SIG-M5 (cell line): ENCODE results near the gene TOE1.

Experiments used
- DNase-seq: peaks from one replicate; lab custom pipeline; 2025; lab: John Stamatoyannopoulos, UW

TOE1 gene

DNA sequence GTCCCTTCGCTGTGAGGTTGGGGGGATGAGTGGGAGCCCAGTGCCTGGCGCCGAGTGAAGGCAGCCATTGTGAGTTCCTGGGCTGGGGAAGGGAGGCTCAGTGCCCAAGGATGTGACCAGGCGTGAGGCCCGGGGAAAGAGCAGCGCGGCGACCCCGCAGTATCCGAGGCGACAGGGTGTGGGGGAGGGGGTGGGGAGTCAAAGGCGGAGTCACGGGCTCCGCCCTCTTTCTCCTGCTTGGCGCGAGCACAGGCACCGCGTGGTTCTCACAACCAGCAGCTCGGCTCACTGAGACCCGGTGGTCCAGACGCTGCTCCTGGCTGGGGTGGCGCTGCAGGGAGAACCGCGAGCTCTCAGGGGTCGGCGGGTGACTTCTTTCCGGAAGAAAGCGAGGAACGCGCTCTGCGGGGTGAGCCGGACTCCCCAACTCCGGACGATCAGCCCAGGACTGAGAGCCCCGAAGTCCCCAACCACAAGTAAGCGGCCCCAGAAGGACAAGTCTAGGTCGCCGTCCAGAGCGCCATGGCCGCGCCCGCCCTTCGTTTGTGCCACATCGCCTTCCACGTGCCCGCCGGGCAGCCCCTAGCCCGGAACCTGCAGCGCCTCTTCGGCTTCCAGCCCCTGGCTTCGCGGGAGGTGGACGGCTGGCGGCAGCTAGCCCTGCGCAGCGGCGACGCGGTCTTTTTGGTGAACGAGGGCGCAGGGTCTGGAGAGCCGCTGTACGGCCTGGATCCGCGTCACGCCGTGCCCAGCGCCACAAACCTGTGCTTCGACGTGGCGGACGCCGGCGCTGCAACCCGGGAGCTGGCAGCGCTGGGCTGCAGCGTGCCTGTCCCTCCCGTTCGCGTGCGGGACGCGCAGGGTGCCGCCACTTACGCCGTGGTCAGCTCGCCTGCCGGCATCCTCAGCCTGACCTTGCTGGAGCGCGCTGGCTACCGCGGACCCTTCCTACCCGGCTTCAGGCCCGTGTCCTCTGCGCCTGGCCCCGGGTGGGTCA is 13.0 kb upstream of the TOE1 start, which contains the start of gene HPDL:
HPDL (plus strand) TSS at position 269 of the 997 bp plus-strand sequence; CDS start at position 523, 254 bp downstream.
- no peak for DNase-seq

DNA sequence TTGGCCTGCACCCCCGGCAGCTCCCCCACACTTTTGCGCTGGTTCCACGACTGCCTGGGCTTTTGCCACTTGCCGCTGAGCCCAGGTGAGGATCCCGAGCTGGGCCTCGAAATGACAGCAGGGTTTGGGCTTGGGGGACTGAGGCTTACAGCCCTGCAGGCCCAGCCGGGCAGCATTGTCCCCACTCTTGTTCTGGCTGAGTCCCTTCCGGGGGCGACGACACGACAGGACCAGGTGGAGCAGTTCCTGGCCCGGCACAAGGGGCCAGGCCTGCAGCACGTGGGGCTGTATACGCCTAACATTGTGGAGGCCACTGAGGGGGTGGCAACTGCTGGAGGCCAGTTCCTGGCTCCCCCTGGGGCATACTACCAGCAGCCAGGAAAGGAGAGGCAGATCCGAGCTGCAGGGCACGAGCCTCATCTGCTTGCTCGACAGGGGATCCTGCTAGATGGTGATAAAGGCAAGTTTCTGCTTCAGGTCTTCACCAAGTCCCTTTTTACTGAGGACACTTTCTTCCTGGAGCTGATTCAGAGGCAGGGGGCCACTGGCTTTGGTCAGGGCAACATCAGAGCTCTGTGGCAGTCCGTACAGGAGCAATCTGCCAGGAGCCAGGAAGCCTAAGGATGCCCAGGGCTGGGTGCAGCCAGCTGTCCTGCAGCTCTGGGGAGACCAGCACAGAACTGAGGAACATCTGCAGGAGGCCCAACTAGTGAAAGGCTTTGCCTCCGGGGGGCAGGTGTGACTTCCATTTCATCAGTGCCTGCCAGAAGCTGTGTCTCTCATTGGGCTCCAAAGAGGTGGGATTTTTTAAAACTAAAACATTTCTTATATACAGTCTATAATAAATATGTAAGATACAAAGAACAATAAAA is 12.1 kb upstream of the TOE1 start:
- DNase-seq, result no peak

DNA sequence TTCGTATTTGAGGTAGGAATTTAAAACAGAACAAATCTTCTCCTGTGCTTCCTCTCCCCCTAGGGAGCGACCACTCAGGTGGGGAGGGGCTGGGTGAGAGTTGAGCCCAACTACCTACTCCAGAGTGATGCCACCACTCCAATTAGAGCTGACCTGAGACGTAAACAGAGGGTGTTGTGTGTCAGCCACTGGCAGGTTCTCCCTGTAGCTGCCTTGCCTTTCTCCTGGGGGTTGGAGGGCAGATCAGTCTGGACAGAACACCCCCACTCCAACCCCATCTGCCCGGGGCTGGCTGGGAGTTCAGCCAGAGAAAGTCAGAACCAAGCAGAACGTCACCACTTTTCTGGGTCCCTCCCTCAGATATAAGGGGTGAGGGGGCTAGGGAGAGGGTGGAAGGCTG is 11.3 kb upstream of the TOE1 start:
- no peak for DNase-seq

DNA sequence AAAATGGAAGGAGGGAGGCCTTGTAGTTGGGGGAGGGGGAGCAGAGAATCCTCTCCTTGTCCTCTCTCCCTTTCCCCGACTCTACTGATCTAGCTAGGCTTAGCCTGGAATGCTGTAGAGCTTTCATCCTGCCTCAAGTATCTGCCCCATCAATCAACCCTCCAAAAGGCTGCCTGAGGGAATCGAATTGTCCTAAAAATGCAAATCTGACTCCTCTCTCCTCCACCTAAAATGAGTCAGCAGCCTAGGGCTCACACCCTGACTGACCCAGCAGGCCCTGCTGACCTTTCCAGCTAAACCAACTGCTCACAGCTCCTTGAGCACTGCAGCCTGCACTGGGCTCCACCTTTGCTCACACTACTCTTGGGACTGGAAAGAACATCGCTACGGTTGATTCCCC is 10.5 kb upstream of the TOE1 start:
- DNase-seq, result no peak

DNA sequence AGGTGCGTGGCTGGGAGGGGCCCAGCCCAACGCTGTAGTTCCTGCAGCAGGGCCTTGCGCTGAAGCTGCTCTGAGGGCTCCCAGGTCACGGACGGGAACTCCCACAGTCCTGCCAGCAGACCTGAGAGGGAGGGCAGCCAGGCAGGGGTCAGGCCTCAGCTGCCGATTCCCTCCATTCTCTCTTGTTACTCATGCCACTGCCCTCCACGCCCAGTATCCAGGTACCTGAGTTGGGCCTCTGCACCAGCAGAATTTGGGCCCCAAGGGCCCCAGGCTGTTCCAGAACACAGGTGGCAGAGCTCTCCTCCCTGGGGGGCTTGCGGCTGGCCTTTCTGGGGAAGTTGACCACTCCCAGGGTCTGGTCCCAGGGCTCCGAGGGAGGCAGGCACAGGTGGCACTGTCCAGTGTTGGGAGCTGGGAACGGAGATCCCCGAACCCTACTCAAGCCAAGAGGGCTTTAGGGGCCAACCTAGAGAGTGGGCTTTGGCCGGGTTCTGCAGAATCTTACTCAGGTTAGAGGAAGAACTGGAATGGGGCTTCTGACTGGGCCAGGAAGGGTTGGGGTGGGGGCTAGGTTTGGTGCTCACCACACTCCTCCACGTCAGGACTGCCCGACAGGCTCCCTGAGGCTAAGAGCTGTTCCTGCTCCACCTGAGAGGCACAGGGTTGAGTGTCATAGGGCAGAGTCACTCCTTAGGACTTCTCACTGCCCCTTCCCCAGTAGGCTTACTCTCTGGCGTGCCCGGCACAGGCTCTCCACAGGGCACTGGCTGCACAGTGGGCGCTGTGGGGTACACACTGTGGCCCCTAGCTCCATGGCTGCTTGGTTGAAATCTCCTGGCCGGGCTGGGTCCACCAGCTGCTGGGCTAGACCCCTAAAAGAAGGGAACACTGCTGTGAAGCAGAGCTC is 8.3 kb upstream of the TOE1 start:
- no peak for DNase-seq

DNA sequence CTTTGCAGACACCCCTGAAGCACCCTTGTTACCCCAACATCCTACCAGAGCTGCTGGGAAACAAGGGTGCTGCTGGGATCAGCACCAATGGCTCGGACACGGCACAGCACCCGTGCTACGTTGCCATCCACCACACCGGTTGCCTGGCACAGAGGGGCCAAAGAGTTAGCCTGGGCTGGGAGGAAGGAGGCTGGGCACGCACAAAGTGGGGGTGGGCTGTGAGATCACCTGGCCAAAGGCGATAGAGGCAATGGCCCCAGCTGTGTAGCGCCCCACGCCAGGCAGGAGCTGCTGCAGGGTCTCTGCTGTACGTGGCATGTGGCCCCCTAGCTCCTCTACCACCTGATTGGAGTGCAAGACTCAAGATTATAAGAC is 7.6 kb upstream of the TOE1 start:
- no peak for DNase-seq

DNA sequence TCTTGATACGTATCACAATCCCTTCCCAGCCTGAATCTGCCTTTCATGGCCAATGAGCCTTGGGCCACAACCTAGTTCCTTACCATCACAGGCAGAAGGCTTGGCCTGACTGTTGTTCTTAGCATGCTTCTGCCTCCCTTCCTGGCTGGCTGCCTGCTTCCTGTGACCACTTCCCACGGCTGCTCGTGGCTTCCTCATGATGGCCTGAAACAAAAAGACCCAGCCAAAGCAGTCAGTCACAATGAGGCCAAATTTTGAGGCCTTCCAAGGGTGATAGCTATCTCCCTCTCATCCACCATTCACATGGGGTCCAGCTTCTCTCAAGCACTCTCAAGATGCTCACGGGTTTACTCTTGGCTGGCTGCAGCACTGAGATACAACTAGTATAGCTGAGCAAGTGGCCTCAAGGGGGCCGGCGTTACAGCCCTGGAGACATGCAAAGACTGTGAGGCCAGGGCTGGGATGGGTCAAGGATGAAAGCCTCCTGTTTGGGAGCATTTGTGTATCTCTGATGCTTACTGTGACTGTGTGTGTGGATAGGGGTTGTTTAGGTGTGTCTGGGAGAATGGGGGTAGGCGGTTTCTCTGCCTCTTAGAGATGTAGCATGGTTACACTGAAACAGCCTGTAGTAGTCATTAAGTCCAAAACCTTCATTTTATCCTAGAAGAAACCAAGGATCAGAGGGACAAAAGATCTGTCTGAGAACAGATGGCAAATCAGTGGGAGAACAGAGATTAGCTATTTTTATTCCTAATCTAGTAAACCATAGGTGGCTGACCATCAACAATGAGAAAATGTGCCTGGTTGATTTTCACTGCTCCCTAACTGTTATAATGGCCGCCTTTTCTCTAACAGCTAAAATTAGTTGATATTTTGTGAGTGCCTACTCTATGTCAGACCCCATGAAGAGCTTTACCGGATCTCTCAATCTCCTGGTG is 5.4 kb upstream of the TOE1 start:
- no peak for DNase-seq

DNA sequence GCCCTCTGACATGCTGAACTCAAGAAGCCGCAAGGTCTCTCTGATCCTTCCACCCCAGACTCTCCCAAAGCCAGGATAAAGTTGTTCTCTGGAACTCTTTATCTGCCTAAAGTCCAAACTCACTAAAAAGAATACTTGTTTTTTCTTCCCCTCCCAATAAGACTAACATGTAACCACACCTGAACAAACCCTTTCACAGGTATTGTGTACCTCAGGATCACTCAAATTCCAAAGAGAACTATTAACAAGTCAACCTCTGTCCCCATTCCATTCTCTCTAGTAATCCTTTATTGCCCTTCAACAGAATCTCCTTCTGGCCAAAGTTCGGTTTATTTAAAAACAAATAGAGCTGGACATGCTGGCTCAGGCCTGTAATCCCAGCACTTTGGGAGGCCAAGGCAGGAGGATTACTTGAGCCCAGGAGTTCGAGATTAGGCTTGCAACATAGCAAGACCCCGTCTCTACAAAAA is 4.1 kb upstream of the TOE1 start:
- DNase-seq, result no peak

DNA sequence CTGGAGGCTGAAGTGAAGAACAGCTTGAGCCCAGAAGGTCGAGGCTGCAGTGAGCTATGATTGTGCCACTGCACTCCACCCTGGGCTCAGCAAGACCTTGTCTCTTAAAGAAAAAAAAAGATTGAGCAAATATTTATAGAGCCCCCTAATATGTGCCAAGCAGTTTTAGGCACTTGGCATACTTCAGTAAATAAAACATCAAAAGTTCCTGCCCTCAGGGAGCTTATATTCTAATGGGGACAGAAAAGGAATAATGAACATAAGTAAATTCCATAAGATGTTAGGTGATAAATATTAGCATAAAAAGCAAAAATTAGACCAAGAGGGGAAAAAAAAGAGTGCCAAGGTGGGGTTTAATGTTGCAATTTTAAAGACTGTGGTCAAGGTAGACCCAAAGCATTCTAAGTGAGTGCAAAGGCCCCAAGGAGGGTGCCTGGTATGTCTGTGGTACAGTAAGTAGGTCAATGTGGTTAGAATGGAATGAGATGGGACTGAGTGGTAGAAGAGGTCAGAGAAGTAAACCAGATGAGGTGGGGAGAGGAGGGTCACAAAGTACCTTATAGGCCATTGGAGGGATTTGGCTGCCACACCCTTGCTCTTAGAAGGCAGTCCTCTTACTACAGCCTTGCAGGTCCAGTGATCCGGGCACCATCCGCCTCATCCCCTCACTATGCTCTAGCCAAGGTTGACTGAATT is 2.2 kb upstream of the TOE1 start:
- no peak for DNase-seq

DNA sequence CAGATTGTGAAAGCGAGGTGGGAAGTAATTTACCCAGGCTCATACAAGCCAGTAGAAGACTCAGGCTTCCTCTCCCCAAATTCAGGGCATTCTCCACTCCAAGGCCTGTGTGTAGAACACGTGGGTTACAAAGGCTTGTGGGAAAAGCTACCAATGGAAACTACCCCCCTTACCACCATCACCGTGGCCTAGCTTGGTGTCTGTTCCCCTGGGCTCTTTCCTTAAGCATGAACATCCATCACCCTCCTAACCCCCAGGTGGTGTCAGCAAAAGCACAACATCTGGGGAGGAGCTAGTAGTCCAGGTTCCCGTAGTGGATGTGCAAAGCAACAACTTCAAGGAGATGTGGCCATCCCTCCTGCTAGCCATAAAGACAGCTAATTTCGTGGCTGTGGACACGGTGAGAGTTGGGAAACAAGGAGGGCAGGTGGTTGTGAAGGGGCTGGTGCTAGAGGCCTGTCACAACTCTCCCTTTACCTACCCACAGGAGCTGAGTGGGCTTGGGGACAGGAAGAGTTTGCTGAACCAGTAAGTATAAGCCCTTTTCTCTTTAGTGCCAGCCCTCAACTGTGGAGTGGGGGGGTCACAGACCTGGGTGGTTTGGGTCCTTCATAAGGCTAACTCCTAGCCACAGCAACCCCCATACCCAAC is 971 bp downstream of the TOE1 start:
- DNase-seq, result no peak

DNA sequence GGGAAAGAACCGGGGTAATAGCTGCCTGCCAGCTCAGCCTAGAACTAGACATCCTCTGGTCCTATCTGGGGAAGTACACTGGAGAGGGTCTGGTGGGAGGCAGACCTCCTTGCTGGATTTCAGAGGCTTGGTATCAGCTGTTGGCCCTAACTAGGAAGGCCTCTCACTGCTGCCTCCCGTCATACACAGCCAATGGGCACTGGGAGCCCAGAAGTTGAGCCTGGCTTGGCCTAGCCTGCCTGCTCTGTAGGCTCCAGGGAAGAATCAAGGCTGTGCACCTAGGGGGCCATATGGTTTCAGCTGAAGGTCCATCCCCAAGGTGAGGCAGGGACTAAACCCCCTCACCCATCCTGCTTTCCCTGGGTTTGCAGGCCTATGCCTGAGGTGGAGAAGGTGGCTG is 4.5 kb downstream of the TOE1 start:
- DNase-seq, result no peak

DNA sequence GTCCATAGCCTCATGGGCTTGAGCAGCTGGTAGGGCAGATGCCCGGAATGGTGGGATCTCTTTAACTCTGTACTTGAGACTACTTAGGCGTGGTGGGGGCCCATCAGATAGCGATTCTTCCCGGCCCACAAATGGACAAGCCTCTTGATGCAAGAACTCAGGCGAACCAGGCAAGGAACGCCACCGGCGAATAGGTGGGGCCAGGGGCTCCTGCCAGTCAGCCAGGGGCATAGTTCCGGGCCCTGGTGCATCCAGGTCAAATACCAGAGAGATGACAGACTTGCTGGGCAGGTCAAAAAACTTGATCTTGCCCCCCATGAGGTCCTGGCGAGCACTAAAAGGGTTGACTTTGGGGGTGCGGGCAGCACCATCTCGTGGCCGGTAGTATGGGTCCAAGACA is 5.0 kb downstream of the TOE1 start:
- no peak for DNase-seq

DNA sequence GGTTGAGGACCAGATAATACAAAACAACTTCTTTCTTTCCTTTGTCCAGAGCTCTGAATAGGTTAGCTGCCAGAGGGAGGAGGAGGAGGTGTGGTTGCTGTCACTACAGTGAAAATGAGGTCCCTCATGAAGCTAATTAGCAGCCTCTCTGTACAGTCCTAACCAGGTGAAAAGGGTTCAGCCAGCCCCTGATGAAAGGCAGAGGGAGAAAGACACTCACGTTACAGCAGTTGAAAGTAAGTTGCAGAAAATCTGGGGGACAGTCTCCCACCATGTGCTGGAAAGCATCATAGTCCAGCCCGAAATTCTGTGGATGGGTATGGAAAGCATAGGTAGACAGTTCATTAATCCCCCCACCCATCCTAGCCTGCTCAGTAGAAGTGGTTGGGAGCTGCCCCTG is 6.5 kb downstream of the TOE1 start:
- no peak for DNase-seq

DNA sequence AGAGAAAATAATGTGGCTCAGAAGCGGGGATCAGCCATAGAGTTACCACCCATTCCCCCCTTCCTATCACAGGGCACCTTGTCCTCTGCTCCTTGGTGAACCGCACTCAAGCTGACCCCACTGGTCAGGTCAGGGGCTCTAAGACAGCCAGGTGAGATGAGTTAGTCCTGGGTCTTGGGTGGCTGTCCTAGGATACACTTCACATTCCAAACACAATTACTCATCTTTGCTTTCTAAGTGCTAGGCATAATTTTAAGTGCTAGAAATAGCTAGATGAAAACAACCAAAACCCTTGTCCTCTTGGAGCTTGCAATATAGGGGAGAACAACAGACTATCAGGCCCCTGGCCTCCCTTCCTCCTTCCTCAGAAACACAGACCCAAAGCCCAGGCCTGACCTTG is 8.1 kb downstream of the TOE1 start:
- DNase-seq, result no peak

DNA sequence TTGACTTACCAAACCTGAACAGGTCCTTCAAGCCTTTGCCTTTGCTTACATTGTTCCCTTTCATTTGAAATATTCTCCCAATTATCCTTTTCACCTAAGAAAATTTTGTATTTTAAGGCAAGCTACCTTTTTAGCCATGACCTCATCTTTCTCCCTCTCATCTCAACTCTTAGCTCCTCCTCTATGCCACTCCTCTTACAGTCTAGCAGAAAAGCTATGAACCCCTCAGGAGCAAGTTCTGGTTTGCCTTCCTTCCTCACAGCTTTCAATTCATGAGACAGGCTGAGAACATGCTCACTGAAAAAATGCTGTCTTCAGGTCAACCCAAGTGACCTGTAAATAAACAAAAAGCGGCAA is 8.6 kb downstream of the TOE1 start:
- no peak for DNase-seq

DNA sequence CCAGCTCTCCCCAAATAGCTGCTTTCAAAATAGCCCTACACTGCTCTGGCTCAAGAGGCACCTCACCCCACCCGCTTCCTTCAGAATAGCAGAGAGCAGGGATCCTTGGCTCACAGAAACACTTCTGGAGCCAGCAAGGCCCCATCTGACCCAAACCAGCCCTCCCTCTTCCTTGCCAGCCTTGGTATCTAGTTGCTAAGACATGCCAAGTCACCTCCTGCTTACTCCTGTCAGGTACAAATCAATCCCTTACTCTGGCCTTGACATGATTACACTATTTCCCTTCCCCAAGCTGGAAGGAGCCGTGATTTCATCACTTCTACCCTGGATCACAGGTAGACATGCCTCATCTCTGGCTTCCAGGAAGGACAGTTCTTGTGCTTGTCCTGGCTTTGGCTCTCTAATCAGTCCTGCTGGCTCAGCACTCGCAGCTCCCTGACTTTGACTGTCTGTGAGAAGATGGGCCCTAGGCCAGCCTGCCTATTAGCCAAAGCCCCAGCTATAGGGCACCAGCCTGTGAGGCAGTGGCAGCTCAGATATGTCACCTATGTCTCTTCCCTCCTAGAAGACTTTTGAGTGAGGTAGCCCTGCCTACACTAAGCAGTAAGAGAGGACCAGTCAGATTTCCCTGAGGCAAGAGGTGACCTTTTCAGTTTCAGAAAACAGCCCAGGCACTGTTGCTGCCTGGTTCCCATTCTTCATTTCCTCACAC is 9.2 kb downstream of the TOE1 start:
- DNase-seq, result no peak

DNA sequence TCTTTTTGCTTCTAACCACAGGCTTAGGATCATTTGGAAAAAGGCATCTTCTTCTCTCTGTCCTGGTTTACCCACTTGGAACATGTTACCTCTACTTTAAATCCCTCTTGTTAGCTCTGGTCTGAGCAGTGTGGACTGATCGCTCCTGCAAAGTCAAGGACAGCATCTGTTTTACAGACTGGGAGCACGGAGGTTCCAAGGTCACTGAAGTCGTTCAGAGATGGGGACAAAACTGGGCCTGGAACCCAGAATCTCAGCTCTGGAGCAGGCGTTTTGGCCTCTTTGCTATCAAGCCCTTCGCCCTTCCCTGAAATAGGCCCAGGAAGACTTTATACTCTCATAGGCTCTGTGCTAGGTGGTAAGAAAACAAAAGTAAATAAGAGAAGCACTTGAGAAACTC is 11.5 kb downstream of the TOE1 start:
- no peak for DNase-seq

DNA sequence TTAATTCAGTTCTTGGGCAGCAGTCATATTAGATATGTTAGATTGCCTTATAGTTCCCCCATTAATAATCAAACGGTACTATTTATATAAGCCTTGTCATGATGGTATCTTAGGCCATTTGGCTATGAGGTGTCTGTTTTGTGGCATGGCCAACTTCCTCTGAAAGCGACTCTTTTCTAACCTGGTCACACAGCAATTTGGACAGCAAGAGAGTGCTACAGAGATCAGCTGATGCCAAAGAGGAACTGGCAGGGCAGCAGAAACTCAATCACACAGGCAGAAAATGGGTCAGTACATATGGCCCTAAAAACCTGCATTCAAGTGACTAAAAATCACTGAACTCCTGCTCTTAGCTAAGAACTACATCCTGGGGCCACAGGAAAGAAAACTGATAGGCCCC is 13.7 kb downstream of the TOE1 start:
- DNase-seq, result no peak

DNA sequence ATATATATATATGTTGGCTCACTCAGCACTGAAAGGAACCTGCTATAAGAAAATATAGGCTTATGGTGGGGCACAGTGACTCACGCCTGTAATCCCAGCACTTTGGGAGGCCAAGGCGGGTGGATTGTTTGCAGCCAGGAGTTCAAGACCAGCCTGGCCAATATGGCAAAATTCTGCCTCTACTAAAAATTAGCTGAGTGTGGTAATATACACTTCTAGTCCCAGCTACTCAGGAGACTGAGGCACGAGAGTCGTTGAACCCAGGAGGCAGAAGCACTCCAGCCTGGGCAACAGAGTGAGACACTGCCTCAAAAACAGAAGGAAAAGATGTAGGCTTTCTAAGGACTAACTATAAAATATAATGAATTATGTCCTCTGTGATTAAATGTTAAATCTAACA is 14.9 kb downstream of the TOE1 start:
- no peak for DNase-seq
